ENCODE data around the gene BAMBI.

BAMBI gene

GRCh38 chr10:28676326-28676967 is 874 bp upstream of the BAMBI start:
- DNase-seq = no peak

GRCh38 chr10:28677888-28678686 is 766 bp downstream of the BAMBI start:
- peak in 4 of 6 experiments; percentile 18 to 43 (median 25) for DNase-seq

DNA sequence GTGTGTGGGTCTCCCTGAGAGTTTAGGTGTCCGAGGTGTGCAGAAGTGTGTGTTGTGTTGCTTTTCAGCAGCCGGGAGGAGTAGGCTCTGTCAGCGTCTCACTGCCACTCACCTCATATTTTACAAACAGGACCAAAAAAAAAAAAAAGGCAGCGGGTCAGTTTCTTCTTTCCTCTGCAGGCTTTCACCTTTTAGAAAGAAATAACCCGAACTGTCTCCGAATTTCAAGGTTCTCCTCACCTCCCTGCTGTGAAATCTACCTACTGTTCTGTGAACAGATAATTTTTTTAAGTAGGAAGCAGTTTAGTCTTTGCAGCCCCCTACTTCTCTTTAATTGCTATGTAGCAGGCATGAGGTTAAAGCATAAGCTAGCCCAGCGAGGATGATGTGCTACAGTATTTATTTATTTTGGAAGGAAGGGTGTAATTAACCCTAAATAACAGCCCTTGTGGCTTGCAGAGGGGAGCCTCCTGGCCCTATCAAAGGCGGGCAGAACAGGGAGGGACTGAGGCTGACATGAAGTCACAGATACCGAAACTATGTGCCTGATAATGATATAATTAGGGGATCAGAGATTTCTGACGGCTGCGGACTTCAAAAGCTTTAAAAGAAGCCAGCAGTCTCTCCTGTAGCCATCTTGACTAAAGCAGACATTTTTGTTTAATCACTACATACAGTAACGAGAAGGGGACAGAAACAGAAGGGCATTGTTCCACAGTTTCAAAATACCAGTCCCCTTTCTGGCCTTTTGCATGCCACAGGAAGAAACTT is 1.6 kb downstream of the BAMBI start:
- DNase-seq = peak in 1 of 6 experiments; percentile 9

DNA sequence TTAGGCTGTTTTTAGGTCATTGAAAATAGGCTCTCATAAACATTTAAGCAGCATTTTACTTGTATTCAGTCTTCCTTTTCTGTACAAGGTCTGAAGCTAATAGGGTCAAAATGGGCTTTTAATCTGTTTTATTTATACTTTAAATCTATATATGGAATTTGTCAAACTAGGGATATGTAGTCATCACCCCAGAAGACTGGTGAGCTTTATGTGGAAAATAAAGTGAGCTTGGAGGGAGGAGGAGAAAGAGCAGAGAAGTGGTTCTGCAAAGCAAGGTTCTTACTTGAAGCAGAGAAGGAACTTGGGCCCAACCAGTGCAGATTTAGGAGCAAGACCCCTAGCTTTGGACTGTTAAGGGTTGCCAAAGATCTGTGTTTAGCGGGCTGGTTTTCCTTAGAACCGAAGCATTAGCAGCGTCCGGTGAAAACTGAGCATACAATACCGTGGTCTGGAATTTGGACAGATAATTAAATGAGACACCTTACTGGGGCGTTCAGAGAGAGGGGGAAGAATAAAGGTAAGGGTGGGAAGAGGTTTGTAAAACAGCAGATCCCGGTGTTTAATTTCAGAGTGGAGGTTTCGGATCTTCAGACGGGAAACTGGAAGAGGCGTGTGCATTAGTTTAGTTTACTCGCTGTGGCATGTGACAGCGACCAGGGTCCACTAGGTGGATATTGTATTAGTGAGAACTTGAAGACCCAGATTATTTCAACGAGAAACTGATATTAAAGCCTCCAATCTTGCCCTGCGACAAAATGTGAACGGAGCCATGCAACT is 2.4 kb downstream of the BAMBI start:
- DNase-seq = no peak

- no peak for DNase-seq
These were observed 3.0 kb downstream of the BAMBI start for GRCh38 chr10:28680358-28680752.

DNA sequence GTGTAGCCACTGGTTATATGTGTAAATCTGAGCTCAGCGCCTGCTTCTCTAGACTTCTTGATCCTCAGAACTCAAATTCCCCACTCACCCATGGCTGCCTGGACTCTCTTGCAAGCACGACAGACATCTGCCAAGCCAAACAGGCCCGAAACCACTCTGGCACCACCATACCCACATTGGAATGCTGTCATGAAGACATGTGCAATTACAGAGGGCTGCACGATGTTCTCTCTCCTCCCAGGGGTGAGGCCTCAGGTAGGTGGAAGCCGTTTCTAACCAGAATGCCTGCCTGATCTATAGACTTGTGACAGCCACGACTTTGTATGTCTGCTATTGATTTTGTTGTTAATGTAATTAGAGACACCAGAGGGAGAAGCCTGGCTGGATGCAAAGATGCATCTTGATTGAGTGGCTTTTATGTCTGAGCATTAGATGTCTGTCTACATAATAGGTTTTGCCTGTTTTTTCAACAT is 4.0 kb downstream of the BAMBI start:
- no peak for DNase-seq

DNA sequence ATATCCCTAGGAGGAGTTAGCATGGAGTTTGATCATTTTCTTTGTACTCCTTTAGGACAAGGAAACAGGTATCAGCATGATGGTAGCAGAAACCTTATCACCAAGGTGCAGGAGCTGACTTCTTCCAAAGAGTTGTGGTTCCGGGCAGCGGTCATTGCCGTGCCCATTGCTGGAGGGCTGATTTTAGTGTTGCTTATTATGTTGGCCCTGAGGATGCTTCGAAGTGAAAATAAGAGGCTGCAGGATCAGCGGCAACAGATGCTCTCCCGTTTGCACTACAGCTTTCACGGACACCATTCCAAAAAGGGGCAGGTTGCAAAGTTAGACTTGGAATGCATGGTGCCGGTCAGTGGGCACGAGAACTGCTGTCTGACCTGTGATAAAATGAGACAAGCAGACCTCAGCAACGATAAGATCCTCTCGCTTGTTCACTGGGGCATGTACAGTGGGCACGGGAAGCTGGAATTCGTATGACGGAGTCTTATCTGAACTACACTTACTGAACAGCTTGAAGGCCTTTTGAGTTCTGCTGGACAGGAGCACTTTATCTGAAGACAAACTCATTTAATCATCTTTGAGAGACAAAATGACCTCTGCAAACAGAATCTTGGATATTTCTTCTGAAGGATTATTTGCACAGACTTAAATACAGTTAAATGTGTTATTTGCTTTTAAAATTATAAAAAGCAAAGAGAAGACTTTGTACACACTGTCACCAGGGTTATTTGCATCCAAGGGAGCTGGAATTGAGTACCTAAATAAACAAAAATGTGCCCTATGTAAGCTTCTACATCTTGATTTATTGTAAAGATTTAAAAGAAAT is 4.8 kb downstream of the BAMBI start:
- DNase-seq = no peak

GRCh38 chr10:28684157-28684985 is 7.0 kb downstream of the BAMBI start:
- DNase-seq = no peak

- no peak for DNase-seq
These were observed 7.8 kb downstream of the BAMBI start for GRCh38 chr10:28684986-28685580.

DNA sequence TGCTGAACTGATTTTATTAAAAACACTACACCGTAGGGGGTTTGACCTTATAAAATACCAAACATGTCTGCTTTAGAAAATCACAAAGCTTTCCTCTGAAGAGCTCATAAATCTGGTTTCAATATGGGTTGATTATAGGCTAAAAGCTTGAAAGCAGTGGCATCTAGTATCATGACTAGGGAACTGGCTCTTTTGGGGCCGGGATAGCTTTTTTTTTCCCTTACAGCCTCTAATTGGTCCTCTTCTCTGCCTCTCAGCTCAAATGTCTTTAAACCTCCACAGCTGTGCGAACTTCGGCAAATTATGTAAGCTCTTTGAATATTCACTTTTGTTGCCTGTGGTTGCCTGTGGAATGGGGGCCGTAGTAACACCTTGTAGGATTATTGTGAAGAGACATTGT is 8.4 kb downstream of the BAMBI start:
- no peak for DNase-seq

DNA sequence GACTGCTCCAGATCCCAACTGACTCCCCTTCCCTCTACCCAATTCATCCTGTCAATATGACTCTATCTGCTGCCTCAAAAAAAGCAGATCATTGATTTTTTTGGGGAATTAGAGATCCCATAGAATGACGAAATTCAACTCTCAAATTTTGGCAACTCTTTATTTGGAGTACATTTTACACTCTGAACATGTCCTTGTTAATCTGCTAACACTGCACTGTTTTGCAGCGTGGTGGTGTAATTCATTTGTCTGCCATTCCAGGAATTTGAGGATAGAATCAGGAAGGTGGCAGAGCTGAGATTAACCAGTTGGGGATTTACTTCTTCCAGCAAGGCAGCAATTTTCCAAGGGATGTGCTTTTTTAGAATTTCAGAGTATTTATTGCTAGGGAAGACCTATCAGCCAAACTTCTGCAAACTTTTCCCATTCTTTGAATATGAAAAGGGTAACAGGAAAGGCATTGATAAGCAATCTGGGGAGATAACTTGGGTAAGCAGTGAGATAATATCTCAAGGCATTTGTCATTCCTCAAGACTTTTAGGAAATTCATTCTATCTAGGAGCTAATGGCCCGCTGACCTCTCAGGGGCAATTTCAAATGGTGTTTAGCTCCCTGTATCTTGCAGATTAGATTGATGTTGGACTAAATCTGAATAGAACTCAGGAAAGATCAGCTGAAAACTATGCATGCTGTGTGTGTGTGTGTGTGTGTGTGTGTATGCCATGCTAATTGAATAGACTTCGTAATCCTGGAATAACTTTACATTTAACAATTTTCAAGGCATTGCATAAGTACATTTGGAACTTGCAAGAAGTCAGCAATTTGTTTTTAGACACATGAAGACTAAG is 9.7 kb downstream of the BAMBI start:
- DNase-seq = no peak

DNA sequence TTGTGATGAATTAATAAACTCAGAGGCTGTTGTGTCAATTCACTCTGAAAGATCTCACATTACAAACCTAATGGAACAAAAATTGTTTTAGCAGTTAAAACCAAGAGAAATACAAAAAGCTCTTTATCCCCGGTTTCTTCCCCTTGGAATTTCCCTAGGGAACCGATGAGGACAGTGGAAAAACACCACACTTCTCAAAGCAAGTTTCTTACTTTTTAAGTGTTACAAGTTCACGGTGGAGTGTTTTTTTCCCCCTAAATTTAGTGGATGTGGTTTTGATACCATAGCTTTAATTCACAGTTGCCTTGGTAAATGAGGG is 10.3 kb downstream of the BAMBI start:
- no peak for DNase-seq

- DNase-seq = no peak
These were observed 13.2 kb downstream of the BAMBI start for GRCh38 chr10:28690545-28690944.

DNA sequence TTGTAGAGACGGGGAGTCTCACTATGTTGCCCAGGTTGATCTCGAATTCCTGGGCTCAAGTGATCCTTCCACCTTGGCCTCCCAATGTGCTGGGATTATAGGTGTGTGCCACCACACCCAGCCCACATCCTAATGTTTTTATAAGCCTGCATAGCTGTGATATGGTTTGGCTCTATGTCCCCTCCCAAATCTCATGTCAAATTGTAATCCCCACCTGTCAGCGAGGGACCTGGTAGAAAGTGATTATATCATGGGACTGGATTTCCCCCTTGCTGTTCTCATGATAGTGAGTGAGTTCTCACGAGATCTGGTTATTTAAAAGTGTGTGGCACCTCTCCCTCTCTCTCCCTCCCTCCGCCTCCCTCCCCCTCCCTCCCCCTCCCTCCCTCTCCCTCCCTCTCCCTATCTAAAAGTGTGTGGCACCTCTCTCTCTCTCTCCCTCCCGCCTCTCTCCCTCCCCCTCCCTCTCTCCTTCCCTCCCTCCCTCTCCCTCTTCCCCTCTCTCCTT is 13.9 kb downstream of the BAMBI start:
- DNase-seq = no peak

GRCh38 chr10:28692050-28692449 is 14.7 kb downstream of the BAMBI start:
- no peak for DNase-seq

GRCh38 chr10:28694530-28694929 is 17.2 kb downstream of the BAMBI start:
- no peak for DNase-seq

DNA sequence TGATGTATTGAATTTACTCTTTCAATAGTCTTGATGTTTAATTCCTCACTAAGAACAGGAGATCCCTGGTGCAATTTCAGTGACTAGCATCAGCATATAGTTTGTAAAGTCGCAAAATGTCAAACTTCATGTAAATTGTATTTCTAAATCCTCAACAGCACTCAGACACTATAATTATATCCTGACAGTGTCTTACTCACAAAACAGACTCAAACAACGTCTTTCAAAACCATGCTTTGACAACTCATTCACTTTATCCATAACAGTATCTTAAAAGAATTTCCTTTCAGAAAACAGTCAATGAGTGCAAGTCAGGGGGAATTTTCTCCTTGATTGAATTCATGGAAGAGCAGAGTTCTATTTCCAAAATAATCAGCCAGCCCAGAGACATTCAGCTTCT is 20.8 kb downstream of the BAMBI start:
- DNase-seq = no peak

DNA sequence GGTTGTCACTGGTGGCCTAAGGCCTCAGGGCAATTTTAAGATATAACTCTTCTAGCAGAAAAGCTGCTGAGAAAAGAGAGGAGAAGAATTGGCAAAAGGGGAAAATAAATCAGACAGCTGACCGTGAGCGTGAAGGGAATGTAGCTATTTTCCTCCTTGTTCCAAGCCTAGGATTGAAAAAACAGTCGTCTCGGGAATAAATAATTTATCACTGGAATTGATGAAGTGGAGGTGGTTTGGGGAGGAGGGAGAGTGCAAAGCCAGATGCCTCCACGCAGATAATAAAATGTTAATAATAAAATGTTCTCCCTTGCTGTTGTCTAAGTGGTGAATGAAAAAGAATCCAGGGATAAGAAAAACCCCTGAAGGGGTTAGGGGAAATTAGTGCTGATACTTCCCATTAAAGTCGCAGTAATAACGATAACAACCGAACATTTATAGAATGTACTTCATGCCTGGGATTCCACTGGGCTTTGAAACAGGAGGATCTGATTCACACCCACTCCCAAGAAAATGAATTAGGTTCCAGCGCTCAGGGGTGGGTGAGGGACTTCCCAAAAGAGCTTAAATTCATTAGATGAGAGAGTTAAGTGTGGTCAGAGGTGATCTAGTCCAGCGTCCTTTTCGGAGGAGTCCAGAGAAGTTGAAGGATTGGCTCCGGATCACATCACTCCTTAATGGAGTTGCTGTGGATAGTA is 27.3 kb downstream of the BAMBI start:
- DNase-seq = no peak

GRCh38 chr10:28705472-28705871 is 28.2 kb downstream of the BAMBI start:
- no peak for DNase-seq

Data from stimulated activated naive CD4-positive, alpha-beta T cell (primary cell).